OCI-LY7 (cell line): ENCODE results near the gene LDLRAD4. TPM values are rescaled to one million over a fixed set of nuclear protein-coding genes. Genes with fewer than 3 reads are reported as not detected.
"Not testable (repeated sequence)": the region's sequence is repeated elsewhere in the genome, so short reads cannot be mapped to it uniquely, and the experiment has no call there.

Experiments used
- BruUV-seq: library from RNA; stranded (reverse); fragments of 400-500 nt; replicated peaks from 2 replicates; lab custom pipeline; 2021; lab: Mats Ljungman, UMichigan
- CTCF ChIA-PET: fragments of 300-600 bp; sonication (Branson Sonifier 250); formaldehyde crosslinking; loops from one replicate; lab custom pipeline; 2022; ENCODE audit warnings: antibody characterized with exemption; ENCODE audit not compliant: unreplicated experiment; lab: Charles Lee
- POLR2A ChIA-PET: fragments of 300-600 bp; sonication (Branson Sonifier 250); formaldehyde crosslinking; loops from one replicate; lab custom pipeline; 2022; ENCODE audit warnings: antibody characterized with exemption; lab: Charles Lee
- DNase-seq: peaks from one replicate; pipeline ENCODE4 v3.0.0-alpha.2; 2015; ENCODE audit warnings: low spot score
- H2AFZ ChIP-seq: fragments of 200-600 bp; sonication (generic), shearing (Covaris generic); 2 replicates; pipeline ENCODE4 v1.6.1; 2014; ENCODE audit warnings: mild to moderate bottlenecking, antibody characterized with exemption, low read length, moderate library complexity
- H3K27ac ChIP-seq: fragments of 200-600 bp; sonication (generic); 2 replicates; pipeline ENCODE4 v1.5.1; 2014; ENCODE audit warnings: mixed run types, low read depth, mild to moderate bottlenecking, moderate library complexity, low read length, inconsistent platforms; ENCODE audit not compliant: poor library complexity, severe bottlenecking
- H3K36me3 ChIP-seq: fragments of 200-600 bp; sonication (generic); 2 replicates; pipeline ENCODE4 v1.6.1; 2014; ENCODE audit warnings: mild to moderate bottlenecking, antibody characterized with exemption, low read length, moderate library complexity, mixed read lengths; ENCODE audit not compliant: insufficient read depth
- H3K4me1 ChIP-seq: fragments of 200-600 bp; sonication (generic); 2 replicates; pipeline ENCODE4 v1.5.1; 2014; ENCODE audit warnings: mild to moderate bottlenecking, low read length; ENCODE audit not compliant: insufficient read depth, poor library complexity, severe bottlenecking
- H3K4me2 ChIP-seq: fragments of 200-600 bp; sonication (generic); 2 replicates; pipeline ENCODE4 v1.6.1; 2014; ENCODE audit warnings: mild to moderate bottlenecking, low read length
- H3K4me3 ChIP-seq: fragments of 200-600 bp; sonication (generic); 2 replicates; pipeline ENCODE4 v1.5.1; 2014; ENCODE audit warnings: mild to moderate bottlenecking, low read depth, low read length; ENCODE audit not compliant: poor library complexity, severe bottlenecking
- H3K79me2 ChIP-seq: fragments of 200-600 bp; sonication (generic); 2 replicates; pipeline ENCODE4 v1.6.1; 2016; ENCODE audit warnings: low read depth, mild to moderate bottlenecking, low read length, moderate library complexity, mixed read lengths; ENCODE audit not compliant: insufficient read depth
- H3K9me2 ChIP-seq: fragments of 200-600 bp; sonication (generic); 2 replicates; pipeline ENCODE4 v1.6.1; 2016; ENCODE audit warnings: mild to moderate bottlenecking, low read length, mixed read lengths; ENCODE audit not compliant: insufficient read depth
- H3K9me3 ChIP-seq: fragments of 200-600 bp; sonication (generic); 2 replicates; pipeline ENCODE4 v1.6.1; 2014; ENCODE audit warnings: mild to moderate bottlenecking, mixed run types, low read length, mixed read lengths
- H4K20me1 ChIP-seq: fragments of 200-600 bp; sonication (generic); 2 replicates; pipeline ENCODE4 v1.6.1; 2014; ENCODE audit warnings: mild to moderate bottlenecking, antibody characterized with exemption, low read length, moderate library complexity, mixed read lengths; ENCODE audit not compliant: insufficient read depth
- CTCF ChIP-seq: fragments of 200-600 bp; sonication (generic); conservative IDR thresholded peaks from 2 replicates; pipeline ENCODE4 v1.5.1; 2014; ENCODE audit warnings: mild to moderate bottlenecking, antibody characterized with exemption, low read length, moderate library complexity, mixed read lengths
- EZH2phosphoT487 ChIP-seq: fragments of 200-600 bp; sonication (generic); IDR thresholded peaks from 2 replicates; pipeline ENCODE4 v1.6.1; 2018; ENCODE audit warnings: low read depth, borderline replicate concordance, mild to moderate bottlenecking, mixed run types, antibody characterized with exemption, low read length, moderate library complexity, mixed read lengths
- intact Hi-C: fragments of 100-400 bp; cut with micrococcal nuclease; formaldehyde crosslinking; loops from one replicate; pipeline ENCODE4 v1.10.0; 2022; ENCODE audit not compliant: unreplicated experiment
- total RNA-seq, 2 experiments: library from RNA; depleted of rRNA in 1 of 2; stranded (reverse); fragments of >200 nt in 1 of 2; shearing (Covaris generic) in 1 of 2; gene quantifications; 2 replicates each; pipeline ENCODE4 v1.2.3, GENCODE V29; 2014 to 2022

LDLRAD4 gene
- total RNA-seq, 2 experiments from 2014 or later: 26.2 to 43.8 TPM

- Histone ChIP-seq H3K9me3 (no peaks in the 10 kb centered on the region), H3K36me3 (peaks cover 4% of the 10 kb centered on the region; the same call in 1 of the 2 replicates), H3K4me1 (no peaks in the 10 kb centered on the region), H3K27ac (no peak overlapping the region), H3K9me2 (no peaks in the 10 kb centered on the region), H4K20me1 (no peaks in the 10 kb centered on the region), H3K4me2 (no peak overlapping the region), H3K4me3 (no peak overlapping the region), H3K79me2 (no peaks in the 10 kb centered on the region), H2AFZ (no peak overlapping the region)
- intact Hi-C loops: loop anchor here (10.0 kb wide), 1 partner anchor 80 kb away; no protein-coding TSS in a partner anchor
- no TSS peak for BruUV-seq
- POLR2A ChIA-PET: interaction anchor here (0.7 kb wide), 1 partner anchor 113 kb away, joined by 3 read pairs; no protein-coding TSS in a partner anchor
- CTCF ChIA-PET: no interaction called here
- DNase-seq: no peak
- TF ChIP-seq EZH2phosphoT487 (no peak), CTCF (no peak)
Observed at GRCh38 chr18:13474907-13475545, 256.5 kb downstream of the LDLRAD4 start.

GRCh38 chr18:13476312-13476711 lies 257.8 kb downstream of the LDLRAD4 start:
- DNase-seq, H3K9me3 ChIP-seq, H2AFZ ChIP-seq, H3K79me2 ChIP-seq, H3K9me2 ChIP-seq, H4K20me1 ChIP-seq, H3K4me2 ChIP-seq, BruUV-seq, H3K27ac ChIP-seq, H3K4me3 ChIP-seq, H3K36me3 ChIP-seq, H3K4me1 ChIP-seq, CTCF ChIA-PET: not testable (repeated sequence)
- intact Hi-C loops: loop anchor here (10.0 kb wide), 1 partner anchor 82 kb away; no protein-coding TSS in a partner anchor
- POLR2A ChIA-PET: interaction anchor here (0.7 kb wide), 1 partner anchor 181 kb away, joined by 3 read pairs; no protein-coding TSS in a partner anchor

- no peak overlapping the region for H3K27ac ChIP-seq
- no TSS peak for BruUV-seq
- intact Hi-C loops: loop anchor here (10.0 kb wide), 1 partner anchor 82 kb away; no protein-coding TSS in a partner anchor
- no peaks in the 10 kb centered on the region for H4K20me1 ChIP-seq
- H2AFZ ChIP-seq: no peak overlapping the region
- no peak for DNase-seq
- no peaks in the 10 kb centered on the region for H3K9me3 ChIP-seq
- H3K4me1 ChIP-seq: no peaks in the 10 kb centered on the region
- H3K4me3 ChIP-seq: no peak overlapping the region
- TF ChIP-seq EZH2phosphoT487 (no peak), CTCF (no peak)
- no peaks in the 10 kb centered on the region for H3K79me2 ChIP-seq
- no peaks in the 10 kb centered on the region for H3K9me2 ChIP-seq
- POLR2A ChIA-PET: no interaction called here
- peaks cover 4% of the 10 kb centered on the region; the same call in 1 of the 2 replicates for H3K36me3 ChIP-seq
- H3K4me2 ChIP-seq: no peak overlapping the region
- CTCF ChIA-PET: no interaction called here
Observed at GRCh38 chr18:13477147-13477683, 258.7 kb downstream of the LDLRAD4 start.
